ENCODE measurements around the gene LRRC4.

- TF ChIP-seq, protein P1, sequence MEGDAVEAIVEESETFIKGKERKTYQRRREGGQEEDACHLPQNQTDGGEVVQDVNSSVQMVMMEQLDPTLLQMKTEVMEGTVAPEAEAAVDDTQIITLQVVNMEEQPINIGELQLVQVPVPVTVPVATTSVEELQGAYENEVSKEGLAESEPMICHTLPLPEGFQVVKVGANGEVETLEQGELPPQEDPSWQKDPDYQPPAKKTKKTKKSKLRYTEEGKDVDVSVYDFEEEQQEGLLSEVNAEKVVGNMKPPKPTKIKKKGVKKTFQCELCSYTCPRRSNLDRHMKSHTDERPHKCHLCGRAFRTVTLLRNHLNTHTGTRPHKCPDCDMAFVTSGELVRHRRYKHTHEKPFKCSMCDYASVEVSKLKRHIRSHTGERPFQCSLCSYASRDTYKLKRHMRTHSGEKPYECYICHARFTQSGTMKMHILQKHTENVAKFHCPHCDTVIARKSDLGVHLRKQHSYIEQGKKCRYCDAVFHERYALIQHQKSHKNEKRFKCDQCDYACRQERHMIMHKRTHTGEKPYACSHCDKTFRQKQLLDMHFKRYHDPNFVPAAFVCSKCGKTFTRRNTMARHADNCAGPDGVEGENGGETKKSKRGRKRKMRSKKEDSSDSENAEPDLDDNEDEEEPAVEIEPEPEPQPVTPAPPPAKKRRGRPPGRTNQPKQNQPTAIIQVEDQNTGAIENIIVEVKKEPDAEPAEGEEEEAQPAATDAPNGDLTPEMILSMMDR (IDR thresholded peaks at IDR 0.05) = no peak
- TF ChIP-seq POLR2A (IDR thresholded peaks at IDR 0.05) = no peak
Measured at GRCh38 chr7:128005117-128005516, 26.1 kb downstream of the LRRC4 start.

Data from uterus (tissue), 2 donors.